Measurements from ENCODE around the gene CELA3A. TPM values are rescaled to one million over a fixed set of nuclear protein-coding genes. Genes with fewer than 3 reads are reported as not detected.

Gene CELA3A
- total and polyA plus RNA-seq, 2 of the 8 experiments (the other 6 are each of a cell fraction or from before 2014, with no cell fraction given), result not detected

DNA sequence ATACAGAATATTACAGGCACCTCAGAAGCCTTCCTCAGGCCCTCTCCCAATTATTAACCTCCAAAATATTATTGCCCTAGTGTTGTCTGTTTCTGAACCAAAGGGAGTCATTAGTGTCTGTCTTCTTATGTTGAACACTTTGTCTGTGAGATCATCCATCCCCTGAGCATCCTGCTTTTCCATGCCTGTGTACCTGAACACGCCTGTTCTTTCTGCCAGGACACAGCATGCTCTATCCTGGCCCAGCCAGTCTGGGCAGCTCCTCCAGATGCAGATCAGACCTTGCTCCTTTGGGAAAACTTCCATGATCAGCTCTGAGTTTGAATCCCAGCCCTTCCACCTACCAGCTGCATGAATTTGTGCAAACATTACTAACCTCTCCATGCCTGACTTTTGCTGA lies 40.0 kb downstream of the CELA3A start:
- no peak overlapping the region for H2BK20ac ChIP-seq (ENCODE audit: low read length)
- ChIA-PET POLR2A (ENCODE audit: partially characterized antibody) (interaction anchor here (1.4 to 2.0 kb wide), 2 partner anchors 10 to 15 kb away, joined by 4 to 8 read pairs; partner anchors contain the start of gene CDC42), CTCF (ENCODE audit: partially characterized antibody) (interaction anchor here (0.7 kb wide), 1 partner anchor 64 kb away, joined by 3 read pairs; no protein-coding TSS in a partner anchor)
- no peak overlapping the region for H4K8ac ChIP-seq (ENCODE audit: extremely low read depth, insufficient read depth, low read length)
- WGBS, 2 experiments (ENCODE audit: extremely low coverage in 1 of 2, insufficient coverage in 1 of 2, insufficient read length in 1 of 2, insufficient replicate concordance in 2 of 2, low coverage in 1 of 2, low lambda C conversion rate in 2 of 2, missing lambda C conversion rate in 1 of 2), result 87% methylated on average over 1 of the region's 1 CpG; no CpG with 5 or more reads in 1 of the 2 experiments
- H3K4ac ChIP-seq (replicated peaks; ENCODE audit: insufficient read length, low read depth, low read length), result no peak overlapping the region
- H2BK5ac ChIP-seq (ENCODE audit: low read depth, low read length), result no peak overlapping the region
- FAIRE-seq (no peak), DNase-seq (ENCODE audit: low read depth in 1 of 2, low spot score in 2 of 2) (no peak)
- no peak overlapping the region for H3K9ac ChIP-seq (replicated peaks in 1 of 4; ENCODE audit: extremely low read depth in 1 of 4, low read depth in 3 of 4, low read length in 3 of 4)
- H4K91ac ChIP-seq (replicated peaks; ENCODE audit: insufficient read length, low read length), result no peak overlapping the region
- H3K36me3 ChIP-seq (ENCODE audit: control insufficient read depth in 2 of 4, insufficient read depth in 4 of 4, low read length in 3 of 4), result no peaks in the 10 kb centered on the region
- H2BK12ac ChIP-seq (ENCODE audit: low read depth, low read length), result no peak overlapping the region
- H2AK5ac ChIP-seq (ENCODE audit: low read depth, low read length), result no peak overlapping the region
- no peak overlapping the region for H3K56ac ChIP-seq (replicated peaks; ENCODE audit: insufficient read length, low read depth, low read length)
- no peaks in the 10 kb centered on the region for H3K79me1 ChIP-seq (ENCODE audit: low read depth, low read length)
- H3K27ac ChIP-seq (ENCODE audit: low read depth, low read length), result no peak overlapping the region
- no peak overlapping the region for H3K14ac ChIP-seq (ENCODE audit: insufficient read length)
- H2AFZ ChIP-seq (ENCODE audit: low read length), result no peak overlapping the region
- no peaks in the 10 kb centered on the region for H3K23me2 ChIP-seq (ENCODE audit: low read depth, low read length)
- no peaks in the 10 kb centered on the region for H3K27me3 ChIP-seq (replicated peaks in 1 of 4; ENCODE audit: control insufficient read depth in 3 of 4, extremely low read depth in 1 of 4, insufficient read depth in 3 of 4, low read length in 3 of 4)
- H3K4me3 ChIP-seq (ENCODE audit: extremely low read depth in 1 of 4, insufficient read depth in 2 of 4, low read depth in 3 of 4, low read length in 4 of 4), result no peak overlapping the region
- H3K4me1 ChIP-seq (replicated peaks in 1 of 4; ENCODE audit: control insufficient read depth in 3 of 4, insufficient read depth in 4 of 4, low read length in 3 of 4), result peaks cover 4 to 18% (median 10%) of the 10 kb centered on the region in 4 experiments; a peak in 6 of 7 replicates
- H3K4me2 ChIP-seq (ENCODE audit: insufficient read depth in 1 of 2, low read depth in 2 of 2, low read length in 2 of 2), result no peak overlapping the region
- no peak overlapping the region for H3K18ac ChIP-seq (ENCODE audit: extremely low read depth, low read length)
- no peak overlapping the region for H2BK120ac ChIP-seq (replicated peaks; ENCODE audit: low read depth, low read length)
- H2BK15ac ChIP-seq (ENCODE audit: low read length), result no peak overlapping the region
- H4K20me1 ChIP-seq (replicated peaks in 1 of 2; ENCODE audit: control insufficient read depth in 1 of 2, insufficient read depth in 2 of 2, low read length in 2 of 2), result no peaks in the 10 kb centered on the region
- no peak overlapping the region for H3K23ac ChIP-seq (ENCODE audit: insufficient read length)
- no peaks in the 10 kb centered on the region for H3K79me2 ChIP-seq (ENCODE audit: control insufficient read depth in 1 of 2, insufficient read depth in 2 of 2, low read length in 2 of 2)
- no peak overlapping the region for H4K5ac ChIP-seq (ENCODE audit: insufficient read length, low read depth, low read length)
- H3K9me3 ChIP-seq (ENCODE audit: insufficient read depth in 2 of 2, low read depth in 1 of 2, low read length in 1 of 2), result no peaks in the 10 kb centered on the region
- TF ChIP-seq, protein P1, sequence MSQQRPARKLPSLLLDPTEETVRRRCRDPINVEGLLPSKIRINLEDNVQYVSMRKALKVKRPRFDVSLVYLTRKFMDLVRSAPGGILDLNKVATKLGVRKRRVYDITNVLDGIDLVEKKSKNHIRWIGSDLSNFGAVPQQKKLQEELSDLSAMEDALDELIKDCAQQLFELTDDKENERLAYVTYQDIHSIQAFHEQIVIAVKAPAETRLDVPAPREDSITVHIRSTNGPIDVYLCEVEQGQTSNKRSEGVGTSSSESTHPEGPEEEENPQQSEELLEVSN (IDR thresholded peaks at IDR 0.05), result no peak
- TF ChIP-seq RNF2 (IDR thresholded peaks at IDR 0.05; ENCODE audit: borderline replicate concordance, low read depth, low read length, missing control alignments, poor library complexity, severe bottlenecking) (no peak), YY1 (IDR thresholded peaks at IDR 0.05; ENCODE audit: low read depth, low read length) (no peak), POLR2AphosphoS5 (IDR thresholded peaks at IDR 0.05; ENCODE audit: low read depth, low read length) (no peak), SIN3A (conservative IDR thresholded peaks at IDR 0.05 in 1 of 2, IDR thresholded peaks at IDR 0.05 in 1 of 2; ENCODE audit: low read depth in 1 of 2, low read length in 2 of 2) (no peak), TAF7 (optimal IDR thresholded peaks at IDR 0.05; ENCODE audit: borderline replicate concordance, low read depth, low read length) (no peak), FOSL1 (IDR thresholded peaks at IDR 0.05; ENCODE audit: insufficient read depth, low read depth, low read length) (no peak), RXRA (IDR thresholded peaks at IDR 0.05; ENCODE audit: insufficient read depth, low read depth, low read length) (no peak), KDM1A (IDR thresholded peaks at IDR 0.05; ENCODE audit: borderline replicate concordance, low read length) (no peak), TCF12 (IDR thresholded peaks at IDR 0.05; ENCODE audit: low read depth, low read length) (no peak), RAD21 (IDR thresholded peaks at IDR 0.05 in 1 of 2, conservative IDR thresholded peaks at IDR 0.05 in 1 of 2; ENCODE audit: low read depth in 2 of 2, low read length in 2 of 2) (no peak)
- TF ChIP-seq, protein P2, sequence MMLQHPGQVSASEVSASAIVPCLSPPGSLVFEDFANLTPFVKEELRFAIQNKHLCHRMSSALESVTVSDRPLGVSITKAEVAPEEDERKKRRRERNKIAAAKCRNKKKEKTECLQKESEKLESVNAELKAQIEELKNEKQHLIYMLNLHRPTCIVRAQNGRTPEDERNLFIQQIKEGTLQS (IDR thresholded peaks at IDR 0.05; ENCODE audit: insufficient read depth, low read depth, low read length), result no peak
